Spleen (tissue), 7 donors: ENCODE data around the gene DAB2.

ENCODE experiments used
- CTCF ChIP-seq, 11 experiments: fragments of 200-600 bp in 7 of 11; fragments of 450-650 bp in 4 of 11; sonication (generic) in 4 of 11; IDR thresholded peaks in 8 of 11; conservative IDR thresholded peaks in 3 of 11; 1 replicate in 7 of 11; 2 replicates in 4 of 11; pipeline versions ENCODE4 v1.4.0 to v1.8.0; 2016 to 2021; ENCODE audit warnings: antibody characterized with exemption in 11 of 11, inconsistent platforms in 4 of 11, mild to moderate bottlenecking in 1 of 11
- POLR2A ChIP-seq, 3 donors: fragments of 450-650 bp; IDR thresholded peaks; one replicate each; pipeline ENCODE4 v1.5.1; 2017; ENCODE audit warnings: antibody characterized with exemption in 3 of 3, mild to moderate bottlenecking in 1 of 3
- donor health status: DM: no; HTN: no; CAD: no; lungs with moderate emphysema.
- donor health status: DM: no; HTN: no; CAD: no.
- donor health status: DM: no; HTN: no; CAD: no.

DNA sequence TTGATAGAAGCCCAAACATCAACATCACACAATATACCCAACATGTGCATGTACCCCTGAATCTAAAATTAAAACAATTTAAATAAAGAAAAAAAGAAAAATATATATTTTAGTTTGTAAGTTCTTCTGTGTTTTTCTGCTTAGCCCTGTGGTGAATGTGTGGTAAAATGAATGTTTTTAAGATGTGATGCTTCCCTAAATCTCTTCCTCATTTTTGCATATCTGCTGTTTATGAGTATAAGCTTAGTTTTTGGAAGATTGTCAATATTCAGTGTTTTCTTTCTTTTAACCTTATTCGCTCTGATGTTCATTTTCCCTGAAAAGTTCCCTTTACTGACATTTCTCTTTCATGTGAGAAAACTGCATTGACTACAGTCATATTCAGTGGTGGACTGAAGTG lies 44.4 kb upstream of the DAB2 start:
- no peak for TF ChIP-seq CTCF (IDR thresholded peaks at IDR 0.05 in 8 of 11, conservative IDR thresholded peaks at IDR 0.05 in 3 of 11)
- TF ChIP-seq POLR2A (IDR thresholded peaks at IDR 0.05), result no peak
